Head of caudate nucleus (tissue), 42 donors: ENCODE measurements around the gene QRFPR.
"Not testable (repeated sequence)": the region's sequence is repeated elsewhere in the genome, so short reads cannot be mapped to it uniquely, and the experiment has no call there.

Source experiments
- DNase-seq, 42 donors: peaks; one replicate each; pipeline versions ENCODE4 v3.0.0 to v3.0.0-alpha.2; 2020 to 2021; ENCODE audit warnings: mixed read lengths in 7 of 42
- intact Hi-C: fragments of 100-400 bp; cut with DNase I; formaldehyde crosslinking; loops from one replicate; pipeline ENCODE4 v1.15.0; 2022

Gene QRFPR

GRCh38 chr4:121353213-121353612, 27.6 kb downstream of the QRFPR start:
- intact Hi-C loops = no loop called here

GRCh38 chr4:121344098-121344497, 36.7 kb downstream of the QRFPR start:
- intact Hi-C loops = no loop called here
- DNase-seq = no peak

More at GRCh38 chr4:121353213-121353612, 27.6 kb downstream of the QRFPR start:
- DNase-seq = no peak

- DNase-seq = no peak
- intact Hi-C loops = no loop called here
These were observed 40.6 kb downstream of the QRFPR start for GRCh38 chr4:121340247-121340646.

GRCh38 chr4:121339824-121340223, 41.0 kb downstream of the QRFPR start:
- no peak for DNase-seq
- intact Hi-C loops = no loop called here

- intact Hi-C loops = no loop called here
- peak in 1 of 42 donors; percentile 18 for DNase-seq
These were observed 41.5 kb downstream of the QRFPR start for GRCh38 chr4:121339307-121339706.

GRCh38 chr4:121338518-121338917, 42.3 kb downstream of the QRFPR start:
- intact Hi-C loops = no loop called here
- no peak for DNase-seq

GRCh38 chr4:121336706-121337105, 44.1 kb downstream of the QRFPR start:
- intact Hi-C loops = no loop called here
- no peak for DNase-seq

GRCh38 chr4:121330180-121330665, 50.6 kb downstream of the QRFPR start:
- DNase-seq = peak in 5 of 42 donors; percentile 7 to 61 (median 14)
- intact Hi-C loops = no loop called here

- no peak for DNase-seq
These were observed 54.2 kb downstream of the QRFPR start for GRCh38 chr4:121326597-121326996.

GRCh38 chr4:121324331-121324730, 56.5 kb downstream of the QRFPR start:
- DNase-seq = no peak

More at GRCh38 chr4:121326597-121326996, 54.2 kb downstream of the QRFPR start:
- intact Hi-C loops = no loop called here

GRCh38 chr4:121321466-121321865, 59.4 kb downstream of the QRFPR start:
- intact Hi-C loops = no loop called here
- no peak for DNase-seq

More at GRCh38 chr4:121324331-121324730, 56.5 kb downstream of the QRFPR start:
- intact Hi-C loops = no loop called here

- intact Hi-C loops = no loop called here
- no peak for DNase-seq
These were observed 64.7 kb downstream of the QRFPR start for GRCh38 chr4:121316091-121316490.

GRCh38 chr4:121313430-121313829, 67.4 kb downstream of the QRFPR start:
- DNase-seq, intact Hi-C loops: not testable (repeated sequence)

- intact Hi-C loops = no loop called here
- DNase-seq = no peak
These were observed 72.0 kb downstream of the QRFPR start for GRCh38 chr4:121308828-121309227.

GRCh38 chr4:121308328-121308663, 72.5 kb downstream of the QRFPR start:
- DNase-seq = no peak
- intact Hi-C loops = no loop called here

GRCh38 chr4:121307445-121308327, 73.1 kb downstream of the QRFPR start:
- intact Hi-C loops = no loop called here
- peak in 1 of 42 donors; percentile 12 for DNase-seq

- no peak for DNase-seq
- intact Hi-C loops = no loop called here
These were observed 73.9 kb downstream of the QRFPR start for GRCh38 chr4:121306931-121307330.

GRCh38 chr4:121304893-121305292, 75.9 kb downstream of the QRFPR start:
- DNase-seq = no peak

GRCh38 chr4:121299367-121299766, 81.5 kb downstream of the QRFPR start:
- intact Hi-C loops = no loop called here
- DNase-seq = no peak

More at GRCh38 chr4:121304893-121305292, 75.9 kb downstream of the QRFPR start:
- intact Hi-C loops = no loop called here

- intact Hi-C loops = no loop called here
- DNase-seq = no peak
These were observed 97.5 kb downstream of the QRFPR start for GRCh38 chr4:121283319-121283718.

GRCh38 chr4:121280425-121280824, 100.4 kb downstream of the QRFPR start:
- no peak for DNase-seq
- intact Hi-C loops = no loop called here
